Head of caudate nucleus (tissue), 42 donors: ENCODE measurements around the gene ZNF879.

Experiments used
- DNase-seq, 42 donors: peaks; one replicate each; pipeline versions ENCODE4 v3.0.0 to v3.0.0-alpha.2; 2020 to 2021; ENCODE audit warnings: mixed read lengths in 7 of 42
- intact Hi-C: fragments of 100-400 bp; cut with DNase I; formaldehyde crosslinking; loops from one replicate; pipeline ENCODE4 v1.15.0; 2022

Gene ZNF879

DNA sequence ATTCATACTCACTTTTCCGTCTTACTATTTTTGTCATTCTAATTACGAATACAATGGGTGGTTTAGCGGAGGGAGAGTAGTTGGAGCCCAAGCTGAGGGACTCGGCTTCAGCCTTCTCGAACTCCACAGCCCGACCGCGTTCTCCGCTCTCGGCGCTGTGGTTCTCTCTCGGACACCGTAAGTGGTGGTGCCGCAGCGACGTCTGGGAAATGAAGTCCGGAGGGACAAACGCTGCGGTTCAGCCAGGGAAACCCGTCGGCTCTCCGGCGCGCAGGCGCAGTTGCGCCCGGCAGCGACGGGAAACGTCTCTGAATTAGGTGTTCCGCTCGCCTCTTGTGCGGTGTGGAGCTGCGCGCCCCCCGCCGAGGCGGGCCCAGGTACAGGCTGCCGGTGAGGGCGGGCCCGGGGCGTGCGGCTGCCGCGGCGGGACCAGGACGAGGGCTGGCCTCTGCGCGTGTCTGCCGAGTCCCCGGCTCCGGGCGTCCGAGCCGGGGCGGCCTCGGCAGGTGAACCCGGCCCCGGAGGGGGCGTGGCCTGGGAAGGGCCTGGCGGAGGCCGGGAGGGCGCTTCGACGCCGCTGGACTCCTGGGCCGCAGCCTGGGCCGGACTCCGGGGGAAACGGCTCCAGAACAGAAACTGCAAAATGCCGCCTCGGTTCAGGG, at the start of gene ZNF879:
ZNF879 (plus strand) TSS at position 277 of the 662 bp plus-strand sequence. CDS start 1,201 bp downstream, outside the sequence.
- peak; percentile 88 to 99 (median 96) for DNase-seq
- intact Hi-C loops, result loop anchor here (2.0 to 10.0 kb wide), 2 partner anchors 83 to 289 kb away; partner anchors contain the start of genes ZNF354A and ZNF454

DNA sequence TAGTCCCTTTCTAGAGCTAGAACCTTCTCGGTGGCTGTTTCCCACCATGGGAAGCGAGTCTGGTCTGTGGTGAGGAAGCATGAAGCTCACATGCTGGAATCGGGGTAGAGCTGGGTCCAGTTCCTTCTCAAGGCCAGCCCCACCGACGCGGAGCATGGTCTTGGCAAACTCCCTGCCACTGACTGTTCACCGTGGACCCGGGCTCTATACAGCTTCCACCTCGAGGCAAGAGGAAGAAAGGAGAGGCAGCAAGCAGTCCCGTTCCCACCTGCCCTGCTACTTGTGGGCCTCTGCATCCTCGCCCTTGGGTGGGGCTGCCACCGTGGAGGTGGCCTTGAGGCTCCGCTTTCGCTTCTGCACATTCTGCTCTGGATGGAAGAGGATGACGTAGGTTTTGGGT, 42.2 kb upstream of the ZNF879 start:
- DNase-seq, result no peak
- intact Hi-C loops, result no loop called here

DNA sequence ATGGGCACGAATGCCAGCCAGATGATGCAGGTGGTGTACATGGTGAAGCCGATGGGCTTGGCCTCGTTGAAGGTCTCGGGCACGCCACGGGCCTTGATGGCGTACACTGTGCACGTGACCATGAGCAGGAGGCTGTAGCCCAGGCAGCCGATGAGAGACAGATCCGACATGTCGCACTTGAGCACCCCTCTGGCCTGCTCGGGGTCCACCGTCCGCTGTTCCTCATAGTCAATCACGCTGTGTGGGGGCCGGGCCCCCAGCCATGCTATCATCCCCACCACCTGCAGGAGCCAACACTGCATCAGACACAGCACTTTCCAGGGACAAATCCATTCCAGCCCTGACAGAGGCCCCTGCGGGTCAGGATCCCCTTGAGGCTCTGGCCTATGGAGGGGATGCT, 40.7 kb upstream of the ZNF879 start:
- intact Hi-C loops, result no loop called here
- DNase-seq, result no peak

DNA sequence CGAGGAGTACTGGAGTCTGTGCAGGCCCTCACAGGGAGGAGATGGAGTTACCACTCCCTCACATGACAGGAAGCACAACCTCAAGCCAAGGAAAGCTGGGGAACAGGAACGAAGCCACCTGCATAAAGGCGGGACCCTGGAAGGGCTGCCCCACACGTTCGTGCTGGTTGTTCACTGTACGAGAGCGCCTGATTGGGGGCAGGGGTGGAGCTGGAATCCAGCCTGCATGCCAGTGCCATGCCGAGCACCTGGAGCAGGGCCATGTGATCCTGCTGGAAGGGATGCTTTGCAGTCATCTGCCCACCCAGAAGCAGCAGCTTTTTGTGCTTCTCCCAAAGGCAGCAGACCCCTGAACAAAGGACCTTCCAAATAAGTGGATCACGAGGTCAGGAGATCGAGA, 39.9 kb upstream of the ZNF879 start:
- no peak for DNase-seq
- intact Hi-C loops, result no loop called here

DNA sequence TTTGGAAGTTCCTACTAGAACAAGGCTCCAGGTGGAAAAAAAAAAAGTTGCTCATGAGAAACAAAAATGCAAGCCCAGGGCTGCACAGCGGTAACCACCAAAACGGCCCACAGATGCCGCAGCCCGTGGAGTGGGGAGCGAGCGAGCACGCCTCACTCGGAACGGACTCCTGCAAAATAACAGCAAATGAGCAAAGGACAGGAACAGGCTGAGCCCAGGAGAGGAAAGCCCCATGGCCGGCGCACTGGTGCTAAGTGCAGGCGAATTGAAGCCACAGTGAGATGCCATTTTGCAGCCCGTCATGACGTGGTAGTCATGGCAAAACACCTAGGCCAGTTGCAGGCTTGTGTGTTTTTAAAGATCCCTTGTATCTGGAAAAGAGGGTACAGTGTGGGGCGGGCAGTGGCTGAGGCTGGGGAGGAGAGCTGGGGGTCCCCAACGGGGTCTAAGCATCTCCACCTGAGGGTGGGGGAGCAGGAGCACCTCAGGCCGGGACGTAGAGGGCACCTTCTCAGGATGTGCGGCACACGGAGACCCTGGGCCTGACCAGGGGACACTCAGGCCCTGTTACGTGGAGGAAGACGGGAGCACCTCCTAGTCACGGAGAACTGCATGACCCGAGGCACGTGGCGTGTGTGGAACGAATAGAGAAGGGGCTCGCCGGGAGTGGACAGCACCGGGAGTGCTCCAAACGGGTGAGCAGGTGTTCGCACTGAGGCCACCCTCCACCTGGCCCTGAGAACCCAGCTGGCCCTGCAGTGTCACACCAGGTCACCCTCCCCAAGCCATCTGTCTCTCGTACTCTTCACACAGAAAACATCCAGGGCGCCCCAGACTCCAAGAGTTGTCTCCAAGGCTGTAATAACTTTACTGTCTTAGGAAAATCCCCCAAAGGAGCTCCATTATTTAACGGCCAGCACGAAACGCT, 39.2 kb upstream of the ZNF879 start:
- DNase-seq, result peak in 1 of 42 donors; percentile 22
- intact Hi-C loops, result no loop called here

DNA sequence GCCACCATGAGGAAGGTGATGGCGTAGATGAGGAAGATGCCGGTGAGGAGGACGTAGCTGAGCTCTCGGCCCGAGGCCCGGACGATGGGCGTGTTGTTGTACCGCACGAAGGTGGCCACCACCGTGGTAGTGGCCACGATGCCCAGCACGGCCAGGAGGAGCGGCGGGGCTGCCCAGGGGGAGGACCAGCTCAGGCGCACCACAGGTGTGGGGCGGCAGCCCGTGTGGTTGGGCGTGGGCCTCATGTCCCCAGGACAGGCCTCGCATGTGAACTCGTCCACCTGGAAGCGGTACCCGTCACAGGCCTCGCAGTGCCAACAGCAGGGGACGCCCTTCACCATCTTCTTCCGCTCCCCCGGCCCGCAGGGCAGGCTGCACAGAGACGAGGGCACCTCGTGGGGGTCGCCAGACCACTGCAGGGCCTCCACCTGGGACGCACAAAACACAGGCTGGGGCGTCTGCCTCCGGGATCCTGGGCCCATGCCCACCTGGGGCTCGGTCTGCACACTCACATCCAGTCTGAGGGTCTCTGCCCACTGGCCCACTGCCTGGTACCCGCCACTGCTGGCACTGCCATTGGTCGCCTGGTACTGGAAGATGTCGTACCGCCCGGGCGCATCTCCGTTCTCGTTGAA, 37.2 kb upstream of the ZNF879 start:
- peak in 1 of 42 donors; percentile 8 for DNase-seq
- intact Hi-C loops, result no loop called here

DNA sequence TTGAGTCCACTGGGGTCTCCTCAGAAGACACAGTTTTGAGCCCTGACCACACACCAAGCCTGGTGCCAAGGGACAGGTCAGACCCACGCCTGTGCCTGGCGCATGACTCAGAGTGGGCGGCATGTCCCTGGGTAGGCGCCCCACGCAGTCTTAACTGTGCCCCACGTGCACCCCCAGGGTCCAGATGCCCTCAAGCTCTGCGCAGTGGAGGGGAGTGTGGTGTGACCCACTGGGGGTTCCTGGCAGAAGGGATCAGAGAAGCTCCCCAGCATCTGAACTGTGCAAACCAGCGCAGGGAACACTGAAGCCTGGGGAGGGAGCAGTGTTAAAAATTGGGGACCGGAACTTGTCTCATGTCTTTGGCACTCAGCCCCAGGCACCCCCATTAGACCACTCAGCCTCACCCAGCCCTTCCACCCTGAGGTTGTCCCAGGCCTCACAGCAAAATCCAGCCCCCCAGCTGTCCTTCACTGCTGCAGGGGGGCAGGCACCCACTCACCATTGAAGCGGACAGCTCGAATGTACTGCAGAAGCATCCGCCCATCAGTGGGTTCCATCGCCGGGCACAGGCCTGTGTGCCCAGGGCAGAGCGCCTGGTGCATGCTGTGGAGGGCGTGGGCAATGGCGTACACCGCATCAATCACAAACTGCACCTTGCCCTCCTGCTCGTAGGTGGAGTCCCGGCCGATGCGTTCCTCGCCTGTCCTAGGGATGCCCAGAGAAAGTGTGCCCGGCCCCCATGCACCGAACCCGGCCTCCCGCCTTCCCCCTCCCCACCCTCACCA, 35.0 kb upstream of the ZNF879 start:
- DNase-seq, result peak in 1 of 42 donors; percentile 25
- intact Hi-C loops, result no loop called here

DNA sequence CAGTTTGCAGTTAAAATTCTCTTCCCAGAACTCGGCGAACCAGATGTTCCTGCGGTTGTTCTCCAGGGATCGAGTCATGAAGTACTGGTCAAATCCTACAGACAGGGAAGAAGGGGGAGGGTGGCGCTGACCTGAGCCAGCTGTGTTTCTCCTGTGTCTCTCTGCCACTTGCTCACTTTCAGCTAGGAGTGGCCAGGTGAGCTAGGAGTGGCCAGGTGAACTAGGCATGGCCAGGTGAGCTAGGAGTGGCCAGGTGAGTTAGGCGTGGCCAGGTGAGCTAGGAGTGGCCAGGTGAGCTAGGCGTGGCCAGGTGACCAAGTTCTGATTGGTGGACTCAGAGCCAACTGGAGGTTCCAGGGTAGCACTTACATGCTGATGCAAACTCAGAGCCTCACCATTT, 34.3 kb upstream of the ZNF879 start:
- intact Hi-C loops, result no loop called here
- DNase-seq, result no peak

DNA sequence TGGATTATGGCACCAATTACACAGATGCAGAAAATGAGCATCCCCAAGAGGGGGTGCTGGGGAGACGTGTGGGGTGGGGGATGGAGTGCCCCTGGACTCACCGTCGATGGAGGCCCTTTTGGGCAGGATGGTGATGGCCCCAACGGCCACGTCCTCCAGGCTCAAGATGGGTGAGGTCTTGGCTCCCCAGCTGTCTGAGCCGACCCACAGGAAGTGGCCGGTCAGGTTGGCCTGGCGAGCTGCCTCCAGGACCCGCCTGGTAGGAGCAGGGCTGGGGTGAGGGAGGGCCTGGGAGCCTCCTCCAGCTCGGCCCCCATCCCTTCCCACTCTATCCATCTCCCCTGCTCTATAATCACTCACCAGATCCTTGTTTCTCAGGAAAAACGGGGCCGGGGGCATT, 33.1 kb upstream of the ZNF879 start:
- intact Hi-C loops, result no loop called here
- DNase-seq, result peak in 1 of 42 donors; percentile 7

DNA sequence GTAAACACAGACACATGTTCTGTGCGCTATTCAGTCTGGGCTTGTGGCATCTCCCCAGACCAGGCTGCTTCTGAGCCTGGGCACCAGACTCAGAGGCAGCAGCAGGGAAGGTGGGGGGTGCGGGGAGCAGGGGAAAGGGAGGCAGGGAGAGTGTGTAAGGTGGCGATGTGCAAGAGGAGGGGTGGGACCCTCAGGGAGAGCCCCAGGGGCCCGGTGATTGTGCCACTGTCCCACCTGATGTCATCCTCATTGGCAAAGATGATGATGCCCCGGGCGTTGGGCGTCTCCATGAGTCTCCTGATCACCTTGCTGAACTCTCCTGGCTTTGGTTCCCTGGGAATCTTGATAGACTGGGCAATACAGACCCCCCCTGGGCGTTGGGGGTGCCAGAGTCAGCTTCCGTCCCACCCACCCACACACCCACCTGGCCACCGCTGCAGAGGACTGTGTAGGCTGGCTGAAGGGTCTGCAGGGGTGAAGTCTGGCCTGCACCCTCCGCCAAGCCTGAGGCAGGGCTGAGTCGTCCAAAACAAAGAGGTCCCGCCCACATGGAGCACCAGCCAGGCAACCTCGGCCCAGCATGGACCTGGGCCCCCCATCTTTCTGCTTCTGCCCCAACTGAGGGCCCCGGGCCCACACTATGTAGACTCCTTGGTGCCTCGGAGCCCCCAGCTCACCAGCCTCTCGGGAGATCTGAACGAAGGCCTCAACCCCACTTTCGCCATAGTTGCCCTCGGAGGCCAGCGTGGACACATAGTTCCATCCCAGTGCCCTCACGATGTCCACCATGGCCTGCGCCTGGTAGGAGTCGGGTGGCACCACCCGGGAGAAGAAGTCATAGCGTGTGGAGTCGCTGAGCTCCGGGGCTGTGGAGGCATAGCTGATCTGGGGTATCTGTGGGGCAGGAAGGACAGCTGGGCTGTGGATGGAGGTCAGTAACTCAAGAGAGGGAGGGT, 32.1 kb upstream of the ZNF879 start:
- intact Hi-C loops, result no loop called here
- peak in 1 of 42 donors; percentile 28 for DNase-seq

DNA sequence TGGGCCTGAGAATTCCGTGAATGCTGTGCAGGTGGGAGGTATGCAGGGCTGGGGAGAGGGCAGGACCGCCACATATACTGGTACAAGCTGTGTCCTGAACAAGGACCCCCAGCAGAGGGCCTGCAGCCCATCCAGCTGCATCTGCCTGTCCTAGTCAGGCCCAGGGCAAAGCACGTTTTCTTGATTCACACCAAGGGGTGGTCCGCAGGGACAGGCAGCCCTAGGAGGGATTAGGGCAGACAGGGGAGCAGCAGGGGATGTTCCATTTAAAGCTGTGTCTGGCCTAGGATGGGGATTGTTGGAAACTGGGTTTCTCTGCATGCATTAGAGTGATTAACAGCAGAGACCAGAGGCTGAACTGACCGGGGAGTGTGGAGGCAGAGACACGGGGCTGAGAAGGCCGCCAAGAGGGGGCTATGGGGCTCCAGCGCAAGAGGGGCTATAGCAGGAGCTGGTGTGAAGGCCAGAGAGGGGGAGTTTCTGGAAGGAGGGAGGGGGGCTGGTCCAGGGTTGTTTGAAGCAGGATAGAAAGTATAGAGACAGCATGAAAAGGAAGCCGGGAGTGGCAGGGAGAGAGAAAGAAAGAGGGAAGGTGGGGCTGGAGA, 31.2 kb upstream of the ZNF879 start:
- intact Hi-C loops, result no loop called here
- DNase-seq, result no peak

DNA sequence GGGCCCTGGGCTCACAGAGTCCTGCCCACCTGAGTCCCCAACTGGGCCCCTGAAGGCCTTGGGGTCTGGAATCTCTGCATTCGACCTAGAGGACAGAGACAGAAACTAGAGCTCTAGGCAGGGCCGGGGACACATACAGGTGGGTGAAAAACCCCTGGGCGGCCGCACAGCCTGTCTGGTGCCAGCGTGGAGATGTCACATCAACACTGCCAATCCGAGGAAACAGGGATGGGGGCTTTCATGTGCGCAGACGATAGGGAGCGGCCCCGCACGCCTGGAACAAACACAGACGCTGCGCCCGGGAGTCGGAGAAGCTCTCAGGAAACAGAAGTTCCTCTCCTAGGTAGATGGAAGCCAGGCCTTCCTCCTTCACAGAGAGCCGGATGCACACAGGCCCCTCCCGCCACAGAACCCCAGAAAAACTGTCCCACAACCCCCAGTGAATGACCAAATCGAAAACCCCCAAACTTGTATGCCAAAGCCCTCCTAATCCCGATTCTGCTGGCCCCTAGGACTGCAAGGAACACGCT, 30.3 kb upstream of the ZNF879 start:
- intact Hi-C loops, result no loop called here
- DNase-seq, result peak in 1 of 42 donors; percentile 27

DNA sequence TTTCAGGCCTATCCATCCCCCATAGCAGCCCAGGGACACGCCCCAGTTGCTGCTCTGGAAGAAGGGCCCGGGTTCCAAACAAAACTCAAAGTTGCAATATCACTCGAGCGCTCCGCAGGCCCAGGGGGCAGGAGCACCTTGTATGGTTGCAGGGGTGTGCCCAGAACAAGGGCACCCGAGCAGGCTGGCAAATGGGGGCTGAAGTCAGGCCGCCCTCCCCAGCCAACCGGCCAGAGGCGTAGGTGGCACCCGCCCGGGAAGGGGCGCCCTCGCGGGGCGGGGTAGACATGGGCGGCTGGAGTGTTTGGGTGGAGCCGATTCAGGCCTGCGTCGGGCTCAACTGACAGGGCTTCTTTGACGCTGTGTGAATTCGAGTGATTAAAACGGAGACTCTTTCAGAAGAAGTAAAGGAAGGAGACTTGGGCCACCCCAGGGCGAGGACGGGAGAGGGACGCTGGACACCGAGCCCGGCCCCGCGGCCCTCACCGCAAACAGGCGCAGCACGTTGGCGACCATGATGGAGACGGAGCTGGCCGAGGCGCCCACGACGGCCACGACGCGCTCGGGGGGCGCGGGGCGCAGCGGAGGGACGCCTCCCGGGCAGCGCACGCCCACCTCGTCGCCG, 29.5 kb upstream of the ZNF879 start:
- peak in 1 of 42 donors; percentile 27 for DNase-seq
- intact Hi-C loops, result no loop called here

DNA sequence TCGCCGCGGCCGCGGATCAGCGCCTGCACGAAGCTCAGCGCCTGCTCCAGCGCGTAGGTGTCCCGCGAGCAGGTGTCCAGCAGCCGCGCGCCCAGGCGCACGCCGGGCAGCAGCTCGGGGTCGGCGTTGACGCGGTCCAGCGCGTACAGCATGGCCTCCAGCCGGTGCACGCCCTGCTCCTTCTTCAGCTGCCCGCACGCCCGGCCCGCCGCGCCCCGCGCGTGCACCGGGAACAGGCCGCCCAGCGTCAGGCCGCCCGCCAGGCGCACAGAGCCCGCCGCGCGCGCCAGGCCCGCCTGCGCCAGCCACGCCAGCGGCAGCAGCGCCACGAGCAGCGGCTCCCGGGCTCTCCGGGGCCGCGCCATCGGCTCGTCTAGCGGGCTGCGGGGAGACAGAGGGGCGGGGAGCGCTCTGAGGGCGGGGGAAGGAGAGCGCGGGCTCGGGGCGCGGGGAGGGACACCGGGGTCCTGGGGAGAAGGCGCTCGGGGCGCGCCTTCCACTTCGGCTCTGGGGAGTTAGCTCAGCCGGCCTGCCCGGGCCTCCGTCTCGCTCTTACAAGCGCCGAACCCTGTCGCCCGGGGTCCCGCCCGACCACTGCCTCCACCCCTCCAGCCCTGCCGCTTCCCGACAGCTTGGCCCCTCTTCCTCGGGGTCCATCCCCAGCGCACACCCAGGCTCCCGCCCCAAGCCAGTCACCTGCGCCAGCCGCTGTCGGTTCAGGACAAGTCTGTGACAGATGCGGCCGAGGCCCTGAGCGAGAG, 28.8 kb upstream of the ZNF879 start, which contains the start of gene GRM6:
GRM6 (minus strand) TSS at position 741 of the 761 bp plus-strand sequence; CDS start at position 365, 376 bp downstream.
- no peak for DNase-seq
- intact Hi-C loops, result no loop called here

DNA sequence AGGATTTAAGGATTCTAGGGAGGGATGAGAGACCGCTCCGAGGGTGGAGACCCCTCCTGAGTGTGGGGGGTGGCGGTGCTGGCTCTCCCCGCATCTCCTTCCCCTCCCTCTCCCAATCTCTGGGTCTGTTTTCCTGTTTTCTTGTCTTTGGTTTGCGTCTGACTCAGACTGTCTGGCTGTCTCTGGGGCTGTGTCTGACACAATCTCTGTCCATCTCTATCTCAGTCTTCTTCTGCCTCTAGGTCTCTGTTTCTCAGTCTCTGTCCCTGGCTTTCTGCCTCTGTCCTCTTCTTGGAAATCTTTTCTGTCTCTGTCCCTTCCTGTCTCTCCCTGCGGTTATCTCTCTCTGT, 28.3 kb upstream of the ZNF879 start:
- intact Hi-C loops, result no loop called here
- DNase-seq, result no peak

DNA sequence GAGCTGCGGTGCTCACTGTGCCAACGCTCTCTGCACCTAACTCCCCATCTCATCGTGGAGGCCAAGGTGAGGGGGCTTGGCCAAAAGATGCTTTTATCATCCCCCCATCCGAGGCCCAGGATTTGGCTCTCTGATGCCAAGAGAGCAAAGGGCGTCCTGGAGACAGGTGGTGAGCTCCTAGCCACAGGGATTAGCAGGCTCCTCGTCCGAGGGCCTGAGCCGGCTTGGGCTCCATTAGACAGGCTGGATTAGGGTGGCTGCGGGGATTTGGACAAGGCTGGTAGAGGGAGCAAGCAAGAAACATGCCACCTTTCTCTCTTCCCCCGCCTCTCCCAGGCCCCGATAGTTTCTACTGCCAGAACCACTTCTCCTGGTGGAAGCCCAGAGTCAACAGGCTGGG, 27.4 kb upstream of the ZNF879 start:
- intact Hi-C loops, result no loop called here
- no peak for DNase-seq
